Smooth muscle cell (in vitro differentiated cells): ENCODE measurements around the gene KRTAP10-3. TPM values are rescaled to one million over a fixed set of nuclear protein-coding genes. Genes with fewer than 3 reads are reported as not detected.
"Not testable (repeated sequence)": the region's sequence is repeated elsewhere in the genome, so short reads cannot be mapped to it uniquely, and the experiment has no call there.

ENCODE experiments used
- DNase-seq: peaks from one replicate; lab custom pipeline; 2025; ENCODE audit not compliant: unreplicated experiment; lab: John Stamatoyannopoulos, UW
- H2AFZ ChIP-seq: fragments of 200-600 bp; sonication (generic); 2 replicates; pipeline ENCODE4 v1.6.0; 2016; ENCODE audit warnings: antibody characterized with exemption, low read depth, mild to moderate bottlenecking
- H3F3A ChIP-seq: fragments of 200-600 bp; sonication (generic); 2 replicates; pipeline ENCODE4 v1.6.0; 2017; ENCODE audit warnings: antibody characterized with exemption, low read depth
- H3K27ac ChIP-seq: fragments of 200-600 bp; sonication (generic); 2 replicates; pipeline ENCODE4 v1.5.1; 2016; ENCODE audit warnings: low read depth, mild to moderate bottlenecking
- H3K27me3 ChIP-seq: fragments of 200-600 bp; sonication (generic); 2 replicates; pipeline ENCODE4 v1.6.1; 2016; ENCODE audit warnings: low read depth, mild to moderate bottlenecking
- H3K36me3 ChIP-seq: fragments of 200-600 bp; sonication (generic); 2 replicates; pipeline ENCODE4 v1.5.1; 2016; ENCODE audit warnings: low read depth
- H3K4me1 ChIP-seq: fragments of 200-600 bp; sonication (generic); 2 replicates; pipeline ENCODE4 v1.5.1; 2016; ENCODE audit warnings: low read depth
- H3K4me2 ChIP-seq: fragments of 200-600 bp; sonication (generic); 2 replicates; pipeline ENCODE4 v1.6.0; 2016; ENCODE audit warnings: mild to moderate bottlenecking
- H3K4me3 ChIP-seq: fragments of 200-600 bp; sonication (generic); 2 replicates; pipeline ENCODE4 v1.5.1; 2016; ENCODE audit warnings: mild to moderate bottlenecking
- H3K79me2 ChIP-seq: fragments of 200-600 bp; sonication (generic); 2 replicates; pipeline ENCODE4 v1.6.0; 2016; ENCODE audit warnings: low read depth, mild to moderate bottlenecking
- H3K9ac ChIP-seq: fragments of 200-600 bp; sonication (generic); 2 replicates; pipeline ENCODE4 v1.6.0; 2016; ENCODE audit warnings: low read depth
- H3K9me3 ChIP-seq: fragments of 200-600 bp; sonication (generic); replicated peaks from 2 replicates; pipeline ENCODE4 v1.5.1; 2016; ENCODE audit warnings: low read depth
- H4K20me1 ChIP-seq: fragments of 200-600 bp; sonication (generic); 2 replicates; pipeline ENCODE4 v1.6.0; 2016; ENCODE audit warnings: low read depth
- CTCF ChIP-seq: fragments of 200-600 bp; sonication (generic); IDR thresholded peaks from 2 replicates; pipeline ENCODE4 v1.5.1; 2017; ENCODE audit warnings: borderline replicate concordance, mild to moderate bottlenecking, antibody characterized with exemption; ENCODE audit not compliant: insufficient read depth, poor library complexity, severe bottlenecking
- WGBS: methylation state at CpG from one replicate; pipeline ENCODE4 v1.1.7; 2016; ENCODE audit warnings: low lambda C conversion rate; 5-methylcytosine and 5-hydroxymethylcytosine counted together
- polyA plus RNA-seq: library from polyadenylated mRNA; unstranded; fragments of >200 nt; fragmentation: Nextera tagmentation; extraction: Ambion mirVana; gene quantifications from 2 replicates; pipeline ENCODE4 v1.2.1, GENCODE V29; 2016
- total RNA-seq: library from RNA; depleted of rRNA; stranded (reverse); fragments of >200 nt; gene quantifications from 2 replicates; pipeline ENCODE4 v1.2.3, GENCODE V29; 2014

Gene KRTAP10-3
- total and polyA plus RNA-seq, 2 experiments from 2014 or later, result not detected

DNA sequence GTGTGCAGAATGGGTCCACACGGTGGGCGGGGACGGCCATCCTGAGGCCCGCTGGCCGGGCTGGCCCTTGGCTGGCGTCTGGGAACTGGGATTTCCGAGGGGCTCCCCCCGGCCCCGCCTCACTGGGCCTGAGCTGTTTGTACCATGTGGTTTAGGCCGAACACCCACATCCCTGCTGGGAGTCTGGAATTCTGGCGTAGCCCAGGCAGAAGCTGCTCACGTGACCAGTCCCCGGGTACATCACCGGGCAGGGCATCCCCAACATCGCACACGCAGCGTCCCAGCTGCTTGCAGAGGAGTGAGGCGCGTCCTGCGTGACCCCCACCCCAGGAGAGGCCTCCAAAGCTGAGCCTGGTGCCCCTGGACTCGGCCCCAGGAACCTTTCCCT is 43.9 kb upstream of the KRTAP10-3 start:
- TF ChIP-seq CTCF, result no peak
- H3K4me2 ChIP-seq, result no peak overlapping the region
- H3K9me3 ChIP-seq, result no peaks in the 10 kb centered on the region
- H3K9ac ChIP-seq, result no peak overlapping the region
- no peaks in the 10 kb centered on the region for H3F3A ChIP-seq
- no peak overlapping the region for H3K4me3 ChIP-seq
- H3K27ac ChIP-seq, result no peak overlapping the region
- peaks cover 9% of the 10 kb centered on the region for H3K4me1 ChIP-seq
- DNase-seq, result no peak
- 90% methylated on average over 20 of the region's 21 CpGs for WGBS
- H3K27me3 ChIP-seq, result no peaks in the 10 kb centered on the region
- no peaks in the 10 kb centered on the region for H3K79me2 ChIP-seq
- H3K36me3 ChIP-seq, result no peaks in the 10 kb centered on the region
- H4K20me1 ChIP-seq, result no peaks in the 10 kb centered on the region
- no peak overlapping the region for H2AFZ ChIP-seq

- Histone ChIP-seq H3K4me1 (peaks cover 13% of the 10 kb centered on the region), H3K36me3 (no peaks in the 10 kb centered on the region), H3K27ac (no peak overlapping the region), H2AFZ (no peak overlapping the region), H3K4me3 (no peak overlapping the region), H3K9me3 (no peaks in the 10 kb centered on the region), H4K20me1 (no peaks in the 10 kb centered on the region), H3K9ac (no peak overlapping the region), H3K79me2 (no peaks in the 10 kb centered on the region), H3K27me3 (no peaks in the 10 kb centered on the region), H3K4me2 (no peak overlapping the region), H3F3A (no peaks in the 10 kb centered on the region)
- DNase-seq, result no peak
- 92% methylated on average over 23 of the region's 23 CpGs for WGBS
- no peak for TF ChIP-seq CTCF
Measured at GRCh38 chr21:44601596-44602462, 43.2 kb upstream of the KRTAP10-3 start.

- H3K4me1 ChIP-seq, result peaks cover 13% of the 10 kb centered on the region
- 92% methylated on average over 6 of the region's 10 CpGs for WGBS
- not testable (repeated sequence) for H3K9me3 ChIP-seq, DNase-seq, H3F3A ChIP-seq, H3K9ac ChIP-seq, H4K20me1 ChIP-seq, H3K79me2 ChIP-seq, H2AFZ ChIP-seq, H3K4me3 ChIP-seq, H3K36me3 ChIP-seq, H3K4me2 ChIP-seq, H3K27ac ChIP-seq, H3K27me3 ChIP-seq
Measured at GRCh38 chr21:44601091-44601490, 42.5 kb upstream of the KRTAP10-3 start.

DNA sequence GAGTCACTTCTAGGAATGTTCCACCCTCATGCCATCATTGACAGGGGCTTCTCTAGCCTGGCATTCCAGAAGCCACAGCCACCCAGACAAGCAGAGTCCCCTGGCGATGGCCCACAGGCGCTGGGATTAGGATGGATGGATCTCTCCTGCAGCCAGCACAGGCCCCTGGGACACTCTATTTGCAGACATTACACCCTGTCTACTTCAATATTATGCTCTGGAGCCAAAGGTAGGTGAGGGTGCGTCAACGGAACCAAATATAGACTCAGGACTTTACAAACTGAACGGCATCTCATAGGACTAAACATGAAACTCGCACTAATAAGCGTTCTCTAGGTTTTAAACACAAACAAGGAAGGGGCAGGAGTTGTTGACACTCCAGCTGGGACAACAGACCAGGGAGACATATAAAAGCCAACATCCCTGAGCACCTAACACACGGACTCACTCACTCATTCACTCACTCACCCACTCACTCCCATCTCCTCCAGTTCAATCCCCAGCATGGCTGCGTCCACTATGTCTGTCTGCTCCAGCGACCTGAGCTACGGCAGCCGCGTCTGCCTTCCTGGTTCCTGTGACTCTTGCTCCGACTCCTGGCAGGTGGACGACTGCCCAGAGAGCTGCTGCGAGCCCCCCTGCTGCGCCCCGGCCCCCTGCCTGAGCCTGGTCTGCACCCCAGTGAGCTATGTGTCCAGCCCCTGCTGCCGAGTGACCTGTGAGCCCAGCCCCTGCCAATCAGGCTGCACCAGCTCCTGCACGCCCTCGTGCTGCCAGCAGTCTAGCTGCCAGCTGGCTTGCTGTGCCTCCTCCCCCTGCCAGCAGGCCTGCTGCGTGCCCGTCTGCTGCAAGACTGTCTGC is 41.8 kb upstream of the KRTAP10-3 start, which contains the start of gene KRTAP10-7:
TSS of gene KRTAP10-7 (plus strand) at position 480 of the 861 bp plus-strand sequence. CDS start at position 505, 25 bp downstream.
- WGBS, result 95% methylated on average over 23 of the region's 23 CpGs

More for the DNA sequence above, 41.8 kb upstream of the KRTAP10-3 start, which contains the start of gene KRTAP10-7:
- peaks cover 13% of the 10 kb centered on the region for H3K4me1 ChIP-seq
- H3K4me3 ChIP-seq, H3K9me3 ChIP-seq, H3K27me3 ChIP-seq, DNase-seq, H3K36me3 ChIP-seq, H3K9ac ChIP-seq, H2AFZ ChIP-seq, H3K27ac ChIP-seq, H3K4me2 ChIP-seq, H3F3A ChIP-seq, H3K79me2 ChIP-seq, H4K20me1 ChIP-seq: not testable (repeated sequence)
